Measurements from ENCODE around the gene CLEC7A. TPM values are rescaled to one million over a fixed set of nuclear protein-coding genes. Genes with fewer than 3 reads are reported as not detected.

Gene CLEC7A
- total RNA-seq (2022; extraction: Qiagen RNA extraction), result not detected in 5 replicates

GRCh38 chr12:10130042-10130441 lies at the start of gene CLEC7A:
TSS of gene CLEC7A (minus strand) at chr12:10130199. CDS start at chr12:10130082, 117 bp downstream.

DNA sequence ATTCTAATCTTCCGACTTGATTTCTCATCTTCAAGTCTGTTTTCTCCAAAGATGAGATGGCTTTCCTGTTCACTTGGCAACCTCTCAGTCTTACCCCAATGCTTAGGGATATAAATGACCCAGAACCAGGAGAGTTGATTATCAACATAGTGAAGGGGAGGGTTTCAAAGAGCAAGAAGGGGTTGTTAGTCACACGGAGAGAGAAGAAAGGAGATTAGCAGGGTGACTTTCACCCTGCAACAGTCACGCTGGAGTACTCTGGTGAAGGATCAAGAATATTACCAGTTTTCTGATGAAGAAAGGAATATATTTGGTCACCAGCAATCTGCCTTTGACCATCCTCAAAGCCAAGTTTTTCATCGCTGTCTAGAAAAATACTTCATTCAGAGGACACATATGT lies 48.8 kb upstream of the CLEC7A start, which contains the start of gene TMEM52B:
TSS of gene TMEM52B (plus strand) at position 212 of the 400 bp plus-strand sequence. CDS start 543 bp downstream, outside the sequence.

DNA sequence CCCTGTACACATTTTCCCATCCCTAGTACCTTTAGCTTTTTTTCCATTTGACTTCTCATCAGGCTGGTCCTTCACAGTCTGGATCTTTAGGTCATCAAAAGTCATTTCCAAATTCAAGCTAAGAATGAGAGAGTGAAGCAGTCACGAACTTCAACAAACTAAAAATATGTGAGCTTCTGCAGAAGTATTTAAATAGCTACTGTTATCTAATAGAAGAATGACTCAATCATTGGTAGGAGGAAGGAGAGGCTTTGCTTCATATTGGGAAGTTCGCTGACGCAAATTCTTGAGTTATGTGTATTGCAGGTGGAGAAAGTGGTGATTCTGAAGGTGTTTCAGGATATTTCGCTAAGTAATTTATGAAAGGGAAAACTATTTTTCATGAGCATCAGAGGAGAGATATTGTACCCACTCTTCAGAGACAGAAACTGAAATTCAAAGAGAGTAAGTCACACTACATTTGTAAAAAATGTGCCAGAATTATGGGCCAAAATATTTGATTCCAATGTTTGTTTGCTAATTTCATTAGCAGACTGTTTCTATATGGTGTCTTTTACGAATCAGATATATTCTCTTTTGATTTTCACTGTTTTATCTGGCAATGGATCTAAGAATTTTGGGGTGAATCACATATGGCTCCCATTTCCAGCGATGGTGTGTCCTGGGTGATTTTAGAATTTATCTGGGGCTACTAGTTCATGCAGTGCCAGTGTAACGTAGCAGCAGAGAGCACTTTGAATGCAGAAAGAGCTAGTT lies 42.2 kb upstream of the CLEC7A start, which contains the start of gene OLR1:
TSS of gene OLR1 (minus strand) at position 160 of the 756 bp plus-strand sequence. CDS start at position 105, 55 bp downstream.

GRCh38 chr12:10098791-10099190 lies 31.2 kb downstream of the CLEC7A start, which contains the start of gene CLEC1A:
TSS of gene CLEC1A (minus strand) at chr12:10098985. CDS start at chr12:10098922, 63 bp downstream.

Other genes starting within 250 kb of the CLEC7A start
- gene KLRF2, start 248.7 kb downstream of the CLEC7A start, total RNA-seq (2022; extraction: Qiagen RNA extraction), result not detected in 5 replicates
- gene CLEC2A, start 197.8 kb downstream of the CLEC7A start, total RNA-seq (2022; extraction: Qiagen RNA extraction), result not detected in 5 replicates
- not detected in 5 replicates for gene CLEC12A, start 158.8 kb downstream of the CLEC7A start, total RNA-seq (2022; extraction: Qiagen RNA extraction)
- not detected in 5 replicates for gene CLEC1B, start 131.1 kb downstream of the CLEC7A start, total RNA-seq (2022; extraction: Qiagen RNA extraction)
- gene CLEC12B, start 119.6 kb downstream of the CLEC7A start, total RNA-seq (2022; extraction: Qiagen RNA extraction), result not detected in 5 replicates
- not detected in 5 replicates for gene CLEC9A, start 99.5 kb downstream of the CLEC7A start, total RNA-seq (2022; extraction: Qiagen RNA extraction)
- gene CLEC1A, start 31.2 kb downstream of the CLEC7A start, total RNA-seq (2022; extraction: Qiagen RNA extraction), result not detected in 5 replicates
- gene OLR1, start 41.9 kb upstream of the CLEC7A start, total RNA-seq (2022; extraction: Qiagen RNA extraction), result 0.73 to 1.9 TPM (median 1.1 TPM) in 5 replicates
- gene TMEM52B, start 48.8 kb upstream of the CLEC7A start, total RNA-seq (2022; extraction: Qiagen RNA extraction), result 0.06 to 0.28 TPM (median 0.22 TPM) in 5 replicates
- 31.7 to 40.9 TPM (median 39.1 TPM) in 5 replicates for gene GABARAPL1, start 82.7 kb upstream of the CLEC7A start, total RNA-seq (2022; extraction: Qiagen RNA extraction)
- not detected in 5 replicates for gene KLRD1, start 177.7 kb upstream of the CLEC7A start, total RNA-seq (2022; extraction: Qiagen RNA extraction)

Measured in A549 treated with Hydrocortisone at 1 μM for 4 hours (cell line).